Body of pancreas (tissue), 4 donors: ENCODE results near the gene OLA1. TPM values are rescaled to one million over a fixed set of nuclear protein-coding genes. Genes with fewer than 3 reads are reported as not detected.

ENCODE experiments used
- ATAC-seq: fragments of 150-250 bp; one replicate; pipeline ENCODE4 v1.9.1; 2016
- DNase-seq, 4 donors: peaks; one replicate each; pipeline ENCODE4 v3.0.0-alpha.2; 2019
- H3K27ac ChIP-seq, 4 donors: fragments of 200-600 bp; sonication (generic); 1 replicate in 3 of 4; 2 replicates in 1 of 4; pipeline versions ENCODE4 v1.5.1 to v1.6.1; 2016 to 2019; ENCODE audit warnings: mild to moderate bottlenecking in 1 of 4, mixed read lengths in 1 of 4, moderate library complexity in 1 of 4
- H3K27me3 ChIP-seq, 2 donors: fragments of 200-600 bp; sonication (generic); one replicate each; pipeline ENCODE4 v1.6.0; 2016; ENCODE audit warnings: mild to moderate bottlenecking in 1 of 2
- H3K36me3 ChIP-seq, 2 donors: fragments of 200-600 bp; sonication (generic); replicated peaks in 1 of 2; 2 replicates each; pipeline ENCODE4 v1.5.1; 2016; ENCODE audit warnings: low read depth in 2 of 2; ENCODE audit not compliant: insufficient read depth in 1 of 2
- H3K4me1 ChIP-seq: fragments of 200-600 bp; sonication (generic); one replicate; pipeline ENCODE4 v1.6.0; 2016
- H3K4me3 ChIP-seq, 2 donors: fragments of 200-600 bp; sonication (generic); 1 replicate in 1 of 2; 2 replicates in 1 of 2; pipeline ENCODE4 v1.5.1; 2016 to 2019
- H3K9me3 ChIP-seq, 3 donors: fragments of 200-600 bp; sonication (generic); 1 replicate in 2 of 3; 2 replicates in 1 of 3; pipeline ENCODE4 v1.5.1; 2016
- POLR2A ChIP-seq, 3 donors: fragments of 450-650 bp; IDR thresholded peaks; one replicate each; pipeline ENCODE4 v1.6.1; 2016; ENCODE audit warnings: antibody characterized with exemption in 3 of 3, mild to moderate bottlenecking in 2 of 3
- WGBS, 2 donors: methylation state at CpG; one replicate each; pipeline ENCODE4 v1.1.5; 2017; 5-methylcytosine and 5-hydroxymethylcytosine counted together
- intact Hi-C: fragments of 100-400 bp; cut with DNase I; formaldehyde crosslinking; loops from one replicate; pipeline ENCODE4 v1.15.1; 2023
- total RNA-seq, 2 donors: library from RNA; depleted of rRNA; stranded (reverse); fragments of >200 nt; gene quantifications; one replicate each; pipeline ENCODE4 v1.1.0, GENCODE V29; 2016
- TF ChIP-seq, protein P1 (sequence below), 7 experiments: fragments of 450-650 bp in 4 of 7; fragments of 200-600 bp in 3 of 7; sonication (generic) in 3 of 7; IDR thresholded peaks; one replicate each; pipeline ENCODE4 v1.5.1; 2016 to 2019; ENCODE audit warnings: antibody characterized with exemption in 7 of 7

The OLA1 gene
- total RNA-seq, 2 donors from 2014 or later = 17.8 to 43.3 TPM

DNA sequence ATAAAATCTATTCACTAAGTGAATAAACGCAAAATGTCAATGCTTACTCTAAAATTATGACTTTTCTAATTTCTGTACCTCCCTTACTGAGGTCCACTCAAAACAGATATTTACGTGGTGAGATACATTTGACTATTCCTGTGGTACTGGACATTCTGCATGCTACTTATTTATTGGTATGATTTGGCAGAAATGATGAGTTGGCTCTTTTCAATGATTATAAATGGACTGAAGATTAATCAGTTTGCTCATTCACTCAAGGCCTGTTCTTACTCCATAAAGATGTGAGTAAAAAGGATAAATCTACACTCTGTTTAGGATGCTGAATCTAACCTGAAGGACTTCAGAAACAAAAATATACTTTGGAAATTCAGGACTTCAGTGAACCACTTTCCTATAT, 98.8 kb downstream of the OLA1 start:
- no peak for TF ChIP-seq POLR2A (IDR thresholded peaks at IDR 0.05)
- no peak overlapping the region for H3K4me3 ChIP-seq
- no peaks in the 10 kb centered on the region for H3K4me1 ChIP-seq
- H3K27ac ChIP-seq = no peak overlapping the region
- H3K36me3 ChIP-seq = no peaks in the 10 kb centered on the region
- ATAC-seq = no peak
- 95 to 98% methylated on average over 2 of the region's 2 CpGs for WGBS, 2 donors
- no peak for DNase-seq
- intact Hi-C loops = no loop called here
- H3K9me3 ChIP-seq = no peaks in the 10 kb centered on the region
- H3K27me3 ChIP-seq = no peaks in the 10 kb centered on the region

DNA sequence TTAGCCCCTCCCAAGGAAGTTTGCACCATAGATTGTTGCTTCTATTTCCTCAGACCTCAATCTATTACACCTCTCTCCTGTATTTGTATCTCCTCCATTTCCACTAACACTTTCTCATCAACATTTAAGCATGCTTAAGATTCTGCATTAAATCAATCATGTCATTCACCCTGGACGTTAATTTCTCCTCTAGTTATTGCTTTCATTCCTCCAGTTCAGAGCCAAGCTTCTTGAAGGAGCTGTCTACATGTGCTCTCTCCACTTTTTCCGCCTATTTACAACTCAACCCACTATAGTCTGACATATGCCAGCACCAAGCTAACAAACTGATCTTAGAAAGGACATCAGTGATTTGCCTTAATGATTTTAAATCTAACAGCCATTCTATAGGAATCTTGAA, 99.5 kb downstream of the OLA1 start:
- no peak overlapping the region for H3K4me3 ChIP-seq
- H3K27ac ChIP-seq = no peak overlapping the region
- H3K9me3 ChIP-seq = no peaks in the 10 kb centered on the region
- no peak for TF ChIP-seq POLR2A (IDR thresholded peaks at IDR 0.05)
- TF ChIP-seq, protein P1, sequence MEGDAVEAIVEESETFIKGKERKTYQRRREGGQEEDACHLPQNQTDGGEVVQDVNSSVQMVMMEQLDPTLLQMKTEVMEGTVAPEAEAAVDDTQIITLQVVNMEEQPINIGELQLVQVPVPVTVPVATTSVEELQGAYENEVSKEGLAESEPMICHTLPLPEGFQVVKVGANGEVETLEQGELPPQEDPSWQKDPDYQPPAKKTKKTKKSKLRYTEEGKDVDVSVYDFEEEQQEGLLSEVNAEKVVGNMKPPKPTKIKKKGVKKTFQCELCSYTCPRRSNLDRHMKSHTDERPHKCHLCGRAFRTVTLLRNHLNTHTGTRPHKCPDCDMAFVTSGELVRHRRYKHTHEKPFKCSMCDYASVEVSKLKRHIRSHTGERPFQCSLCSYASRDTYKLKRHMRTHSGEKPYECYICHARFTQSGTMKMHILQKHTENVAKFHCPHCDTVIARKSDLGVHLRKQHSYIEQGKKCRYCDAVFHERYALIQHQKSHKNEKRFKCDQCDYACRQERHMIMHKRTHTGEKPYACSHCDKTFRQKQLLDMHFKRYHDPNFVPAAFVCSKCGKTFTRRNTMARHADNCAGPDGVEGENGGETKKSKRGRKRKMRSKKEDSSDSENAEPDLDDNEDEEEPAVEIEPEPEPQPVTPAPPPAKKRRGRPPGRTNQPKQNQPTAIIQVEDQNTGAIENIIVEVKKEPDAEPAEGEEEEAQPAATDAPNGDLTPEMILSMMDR (IDR thresholded peaks at IDR 0.05) = no peak
- no peaks in the 10 kb centered on the region for H3K27me3 ChIP-seq
- WGBS, 2 donors = 84 to 97% methylated on average over 2 of the region's 2 CpGs
- no peaks in the 10 kb centered on the region for H3K4me1 ChIP-seq
- intact Hi-C loops = no loop called here
- no peak for ATAC-seq
- no peak for DNase-seq
- H3K36me3 ChIP-seq = no peaks in the 10 kb centered on the region

GRCh38 chr2:174145827-174146226, 102.5 kb downstream of the OLA1 start:
- Histone ChIP-seq H3K36me3 (no peaks in the 10 kb centered on the region), H3K4me3 (no peak overlapping the region), H3K4me1 (no peaks in the 10 kb centered on the region), H3K9me3 (no peaks in the 10 kb centered on the region), H3K27me3 (no peaks in the 10 kb centered on the region), H3K27ac (no peak overlapping the region)
- intact Hi-C loops = no loop called here
- DNase-seq (no peak), ATAC-seq (no peak)
- no peak for TF ChIP-seq POLR2A (IDR thresholded peaks at IDR 0.05)
- TF ChIP-seq, protein P1 (IDR thresholded peaks at IDR 0.05) = no peak
- WGBS, 2 donors = 45 to 54% methylated on average over 2 of the region's 2 CpGs

DNA sequence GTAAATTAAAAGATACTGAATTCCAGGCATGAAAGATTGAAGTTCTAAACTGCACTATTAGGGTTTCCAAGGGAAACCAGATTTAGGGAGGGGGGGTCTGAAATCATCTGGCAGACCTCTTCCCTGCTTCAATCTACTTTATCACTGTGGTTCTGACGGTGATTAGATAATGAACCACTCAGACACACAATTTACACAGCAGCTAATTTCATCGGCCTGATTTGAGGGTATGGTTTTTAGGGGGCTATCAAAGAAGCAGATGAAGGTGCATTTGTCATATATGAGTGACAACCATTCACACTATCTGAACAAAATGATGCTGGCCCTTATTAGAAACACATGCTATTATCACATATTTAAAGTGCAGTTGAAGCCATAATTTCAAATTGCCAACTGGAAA, 106.0 kb downstream of the OLA1 start:
- Histone ChIP-seq H3K4me1 (no peaks in the 10 kb centered on the region), H3K9me3 (no peaks in the 10 kb centered on the region), H3K36me3 (no peaks in the 10 kb centered on the region), H3K27ac (no peak overlapping the region), H3K4me3 (no peak overlapping the region), H3K27me3 (no peaks in the 10 kb centered on the region)
- DNase-seq (no peak), ATAC-seq (no peak)
- intact Hi-C loops = no loop called here
- WGBS, 2 donors = 42 to 55% methylated on average over 2 of the region's 2 CpGs
- TF ChIP-seq POLR2A (IDR thresholded peaks at IDR 0.05) = no peak
- TF ChIP-seq, protein P1 (IDR thresholded peaks at IDR 0.05) = no peak

GRCh38 chr2:174138161-174138560, 110.2 kb downstream of the OLA1 start:
- intact Hi-C loops = no loop called here
- 39 to 43% methylated on average over 4 of the region's 4 CpGs for WGBS, 2 donors
- H3K4me3 ChIP-seq = no peak overlapping the region
- TF ChIP-seq, protein P1 (IDR thresholded peaks at IDR 0.05) = peak in 5 of 7 experiments; percentile 13 to 25 (median 19)
- TF ChIP-seq POLR2A (IDR thresholded peaks at IDR 0.05) = no peak
- no peak overlapping the region for H3K27ac ChIP-seq
- no peaks in the 10 kb centered on the region for H3K9me3 ChIP-seq
- DNase-seq = peak in 1 of 4 donors; percentile 9
- no peak for ATAC-seq
- H3K27me3 ChIP-seq = no peaks in the 10 kb centered on the region
- H3K4me1 ChIP-seq = no peaks in the 10 kb centered on the region
- no peaks in the 10 kb centered on the region for H3K36me3 ChIP-seq
